ENCODE data around the gene QKI.

QKI gene

DNA sequence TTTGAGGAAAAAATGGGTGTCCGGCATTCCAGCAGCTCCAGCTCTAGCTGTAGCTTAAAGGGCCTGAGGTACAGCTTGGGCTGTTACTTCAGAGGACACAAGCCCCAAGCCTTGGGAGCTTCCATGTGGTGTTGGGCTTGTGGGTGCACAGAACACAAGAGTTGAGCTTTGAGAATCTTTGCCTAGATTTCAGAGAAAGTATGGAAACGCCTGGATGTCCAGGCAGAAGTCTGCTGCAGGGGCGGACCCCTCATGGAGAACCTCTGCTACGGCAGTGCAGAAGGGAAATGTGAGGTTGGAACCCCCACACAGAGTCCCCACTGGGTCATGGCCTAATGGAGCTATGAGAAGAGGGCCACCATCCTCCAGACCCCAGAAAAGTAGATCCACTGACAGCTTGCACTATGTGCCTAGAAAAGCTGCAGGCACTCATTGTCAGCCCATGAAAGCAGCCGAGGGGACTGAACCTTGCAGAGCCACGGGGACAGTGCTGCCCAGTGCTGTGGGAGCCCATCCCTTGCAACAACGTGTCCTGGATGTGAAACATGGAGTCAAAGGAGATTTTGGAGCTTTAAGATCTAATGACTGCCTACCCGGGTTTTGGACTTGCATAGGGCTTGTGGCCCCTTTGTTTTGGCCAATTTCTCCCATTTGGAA is 90.6 kb downstream of the QKI start:
- Histone ChIP-seq H3K4me2 (ENCODE audit: insufficient read depth, low read length) (no peak overlapping the region), H3K9me3 (ENCODE audit: insufficient read depth, low read length, severe bottlenecking) (peaks cover 29% of the 10 kb centered on the region), H3K4me1 (ENCODE audit: insufficient read depth, low read length) (no peaks in the 10 kb centered on the region), H3K36me3 (ENCODE audit: insufficient read depth, low read length) (no peaks in the 10 kb centered on the region), H3K4me3 (ENCODE audit: low read depth in 1 of 2, low read length in 2 of 2) (no peak overlapping the region), H3K27me3 (ENCODE audit: insufficient read depth, low read length, poor library complexity) (no peaks in the 10 kb centered on the region), H4K20me1 (ENCODE audit: insufficient read depth, low read length) (no peaks in the 10 kb centered on the region), H3K79me2 (ENCODE audit: insufficient read depth, low read length) (peaks cover 37% of the 10 kb centered on the region), H3K27ac (ENCODE audit: low read length) (no peak overlapping the region), H2AFZ (ENCODE audit: low read depth, low read length) (no peak overlapping the region), H3K9ac (ENCODE audit: low read depth, low read length) (no peak overlapping the region)
- TF ChIP-seq, protein P1, sequence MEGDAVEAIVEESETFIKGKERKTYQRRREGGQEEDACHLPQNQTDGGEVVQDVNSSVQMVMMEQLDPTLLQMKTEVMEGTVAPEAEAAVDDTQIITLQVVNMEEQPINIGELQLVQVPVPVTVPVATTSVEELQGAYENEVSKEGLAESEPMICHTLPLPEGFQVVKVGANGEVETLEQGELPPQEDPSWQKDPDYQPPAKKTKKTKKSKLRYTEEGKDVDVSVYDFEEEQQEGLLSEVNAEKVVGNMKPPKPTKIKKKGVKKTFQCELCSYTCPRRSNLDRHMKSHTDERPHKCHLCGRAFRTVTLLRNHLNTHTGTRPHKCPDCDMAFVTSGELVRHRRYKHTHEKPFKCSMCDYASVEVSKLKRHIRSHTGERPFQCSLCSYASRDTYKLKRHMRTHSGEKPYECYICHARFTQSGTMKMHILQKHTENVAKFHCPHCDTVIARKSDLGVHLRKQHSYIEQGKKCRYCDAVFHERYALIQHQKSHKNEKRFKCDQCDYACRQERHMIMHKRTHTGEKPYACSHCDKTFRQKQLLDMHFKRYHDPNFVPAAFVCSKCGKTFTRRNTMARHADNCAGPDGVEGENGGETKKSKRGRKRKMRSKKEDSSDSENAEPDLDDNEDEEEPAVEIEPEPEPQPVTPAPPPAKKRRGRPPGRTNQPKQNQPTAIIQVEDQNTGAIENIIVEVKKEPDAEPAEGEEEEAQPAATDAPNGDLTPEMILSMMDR (IDR thresholded peaks at IDR 0.05; ENCODE audit: borderline replicate concordance, extremely low read depth, low read length, poor library complexity, severe bottlenecking), result no peak
- no peak for TF ChIP-seq EZH2 (IDR thresholded peaks at IDR 0.05; ENCODE audit: borderline replicate concordance, low read depth, low read length, severe bottlenecking)
- ATAC-seq (ENCODE audit: insufficient read depth, low read depth) (no peak), DNase-seq (no peak)

DNA sequence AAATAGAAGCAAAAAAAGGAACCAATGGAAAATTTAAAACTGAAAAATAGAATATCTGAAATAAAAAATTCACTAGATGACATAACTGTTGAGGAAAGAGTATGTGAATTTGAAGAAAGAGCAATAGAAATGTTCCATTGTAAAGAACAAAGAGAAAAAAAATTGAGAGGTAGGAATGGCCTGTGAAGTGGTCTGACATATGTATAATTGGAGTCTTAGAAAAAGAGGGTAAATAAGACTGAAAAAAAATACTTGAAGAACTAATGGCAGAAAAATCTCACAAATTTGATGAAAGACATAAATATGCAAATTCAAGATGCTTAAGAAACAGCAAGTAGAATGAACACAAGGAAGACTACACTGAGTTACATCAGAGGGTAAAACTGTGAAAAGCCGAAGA is 93.4 kb downstream of the QKI start:
- Histone ChIP-seq H2AFZ (ENCODE audit: low read depth, low read length) (no peak overlapping the region), H3K27me3 (ENCODE audit: insufficient read depth, low read length, poor library complexity) (no peaks in the 10 kb centered on the region), H4K20me1 (ENCODE audit: insufficient read depth, low read length) (no peaks in the 10 kb centered on the region), H3K4me1 (ENCODE audit: insufficient read depth, low read length) (no peaks in the 10 kb centered on the region), H3K27ac (ENCODE audit: low read length) (no peak overlapping the region), H3K9me3 (ENCODE audit: insufficient read depth, low read length, severe bottlenecking) (peaks cover 29% of the 10 kb centered on the region), H3K4me2 (ENCODE audit: insufficient read depth, low read length) (no peak overlapping the region), H3K4me3 (ENCODE audit: low read depth in 1 of 2, low read length in 2 of 2) (no peak overlapping the region), H3K9ac (ENCODE audit: low read depth, low read length) (no peak overlapping the region), H3K79me2 (ENCODE audit: insufficient read depth, low read length) (peaks cover 23% of the 10 kb centered on the region), H3K36me3 (ENCODE audit: insufficient read depth, low read length) (no peaks in the 10 kb centered on the region)
- DNase-seq (no peak), ATAC-seq (ENCODE audit: insufficient read depth, low read depth) (no peak)
- TF ChIP-seq EZH2 (IDR thresholded peaks at IDR 0.05; ENCODE audit: borderline replicate concordance, low read depth, low read length, severe bottlenecking), result no peak
- TF ChIP-seq, protein P1 (IDR thresholded peaks at IDR 0.05; ENCODE audit: borderline replicate concordance, extremely low read depth, low read length, poor library complexity, severe bottlenecking), result no peak

DNA sequence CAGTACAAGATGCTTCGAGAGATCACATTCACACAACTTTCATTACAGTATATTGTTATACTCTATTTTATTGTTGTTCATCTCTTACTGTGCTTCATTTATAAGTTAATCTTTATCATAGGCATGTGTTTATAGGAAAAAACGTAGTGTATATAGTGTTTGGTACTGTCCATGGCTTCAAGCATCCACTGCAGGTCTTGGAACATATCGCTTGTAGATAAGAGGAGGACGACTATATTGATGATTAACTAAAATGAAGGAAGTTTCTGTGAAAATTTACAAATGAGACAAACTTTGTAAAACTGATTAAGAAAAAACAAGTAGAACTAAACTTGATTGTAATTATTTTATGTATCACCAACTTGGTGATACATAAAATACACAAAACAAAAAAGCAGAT is 98.5 kb downstream of the QKI start:
- no peak overlapping the region for H3K4me2 ChIP-seq (ENCODE audit: insufficient read depth, low read length)
- H3K4me1 ChIP-seq (ENCODE audit: insufficient read depth, low read length), result no peaks in the 10 kb centered on the region
- peaks cover 5% of the 10 kb centered on the region for H4K20me1 ChIP-seq (ENCODE audit: insufficient read depth, low read length)
- no peak overlapping the region for H2AFZ ChIP-seq (ENCODE audit: low read depth, low read length)
- H3K27me3 ChIP-seq (ENCODE audit: insufficient read depth, low read length, poor library complexity), result no peaks in the 10 kb centered on the region
- H3K4me3 ChIP-seq (ENCODE audit: low read depth in 1 of 2, low read length in 2 of 2), result no peak overlapping the region
- no peak for DNase-seq
- no peaks in the 10 kb centered on the region for H3K9me3 ChIP-seq (ENCODE audit: insufficient read depth, low read length, severe bottlenecking)
- peaks cover 10% of the 10 kb centered on the region for H3K79me2 ChIP-seq (ENCODE audit: insufficient read depth, low read length)
- no peak overlapping the region for H3K27ac ChIP-seq (ENCODE audit: low read length)
- no peaks in the 10 kb centered on the region for H3K36me3 ChIP-seq (ENCODE audit: insufficient read depth, low read length)
- ATAC-seq (ENCODE audit: insufficient read depth, low read depth), result no peak
- no peak overlapping the region for H3K9ac ChIP-seq (ENCODE audit: low read depth, low read length)
- no peak for TF ChIP-seq EZH2 (IDR thresholded peaks at IDR 0.05; ENCODE audit: borderline replicate concordance, low read depth, low read length, severe bottlenecking)
- TF ChIP-seq, protein P1 (IDR thresholded peaks at IDR 0.05; ENCODE audit: borderline replicate concordance, extremely low read depth, low read length, poor library complexity, severe bottlenecking), result no peak

All from DND-41 (cell line).